HG03280 (cell line): ENCODE data around the gene ESR2.
"Not testable (repeated sequence)": the region's sequence is repeated elsewhere in the genome, so short reads cannot be mapped to it uniquely, and the experiment has no call there.

ENCODE experiments used
- ATAC-seq: cut with Tn5 transposase; IDR thresholded peaks from one replicate; pipeline ENCODE4 v1.9.1; 2021; ENCODE audit warnings: mild to moderate bottlenecking, moderate library complexity; ENCODE audit not compliant: unreplicated experiment

The ESR2 gene

DNA sequence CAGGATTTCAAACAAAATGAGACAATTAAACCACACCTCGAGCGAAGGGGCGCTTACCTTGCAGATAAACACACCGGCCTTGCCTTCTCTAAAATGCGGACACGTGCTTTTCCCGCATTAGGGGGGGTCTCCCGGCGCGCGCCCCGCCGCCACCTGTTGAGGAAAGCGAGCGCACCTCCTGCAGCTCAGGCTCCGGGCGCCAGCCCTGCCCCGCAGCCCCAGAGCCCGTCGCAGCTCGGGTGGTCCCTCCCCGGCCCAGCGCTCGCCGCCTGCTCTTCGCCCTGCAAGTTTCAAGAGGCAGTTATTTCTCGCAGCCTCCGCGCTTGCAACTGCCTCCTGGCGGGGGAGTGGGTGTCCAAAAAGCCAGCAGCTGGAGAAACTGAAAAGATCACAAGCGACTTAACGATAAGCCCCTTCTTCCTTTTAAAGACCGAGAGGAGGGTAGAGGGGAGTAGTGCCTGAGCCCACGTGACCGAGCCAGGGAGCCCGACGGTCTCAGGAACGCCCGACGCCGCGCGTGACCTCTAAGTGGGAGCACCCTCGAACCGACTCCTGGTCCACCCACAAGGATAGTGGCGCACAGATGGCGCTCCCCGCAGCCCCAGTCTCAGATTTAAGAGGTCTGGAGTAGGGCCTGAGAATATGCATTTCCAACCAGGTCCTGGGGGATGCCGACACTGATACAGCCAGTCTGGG is at the start of gene ESR2:
TSS of gene ESR2 (minus strand) at position 396 of the 696 bp plus-strand sequence. CDS start 11,386 bp downstream, outside the sequence.
- ATAC-seq, result peak; percentile 47

DNA sequence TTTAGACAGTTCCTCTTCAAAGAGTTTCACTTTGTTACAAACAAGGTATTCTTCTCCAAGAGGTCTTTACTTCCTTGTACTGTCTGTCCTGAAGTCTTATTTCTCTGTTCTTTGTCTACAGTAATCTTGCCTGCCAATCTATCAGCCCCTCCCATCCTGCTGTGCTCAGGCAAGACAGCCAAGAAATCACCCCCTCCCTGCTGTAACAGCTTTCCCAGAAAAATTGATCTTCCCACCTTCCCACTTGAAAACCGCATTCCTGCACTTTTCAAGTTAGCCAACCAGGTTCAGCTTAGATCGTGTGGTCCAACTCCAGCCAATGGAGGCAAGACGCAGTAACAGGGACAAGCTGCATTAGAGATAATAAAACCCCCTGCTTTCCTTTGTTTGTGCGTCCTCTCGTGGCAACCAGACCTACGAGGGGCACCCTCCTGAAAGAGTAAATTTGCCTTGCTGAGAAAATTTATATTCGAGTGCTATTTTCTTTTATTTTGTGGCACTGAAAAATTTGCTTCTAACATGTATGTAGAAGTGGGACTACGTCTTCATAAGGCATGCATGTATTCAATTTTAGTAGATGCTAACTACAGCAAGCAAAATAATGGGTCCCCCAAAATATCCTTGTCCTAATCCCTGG is 46.5 kb upstream of the ESR2 start:
- ATAC-seq, result no peak

DNA sequence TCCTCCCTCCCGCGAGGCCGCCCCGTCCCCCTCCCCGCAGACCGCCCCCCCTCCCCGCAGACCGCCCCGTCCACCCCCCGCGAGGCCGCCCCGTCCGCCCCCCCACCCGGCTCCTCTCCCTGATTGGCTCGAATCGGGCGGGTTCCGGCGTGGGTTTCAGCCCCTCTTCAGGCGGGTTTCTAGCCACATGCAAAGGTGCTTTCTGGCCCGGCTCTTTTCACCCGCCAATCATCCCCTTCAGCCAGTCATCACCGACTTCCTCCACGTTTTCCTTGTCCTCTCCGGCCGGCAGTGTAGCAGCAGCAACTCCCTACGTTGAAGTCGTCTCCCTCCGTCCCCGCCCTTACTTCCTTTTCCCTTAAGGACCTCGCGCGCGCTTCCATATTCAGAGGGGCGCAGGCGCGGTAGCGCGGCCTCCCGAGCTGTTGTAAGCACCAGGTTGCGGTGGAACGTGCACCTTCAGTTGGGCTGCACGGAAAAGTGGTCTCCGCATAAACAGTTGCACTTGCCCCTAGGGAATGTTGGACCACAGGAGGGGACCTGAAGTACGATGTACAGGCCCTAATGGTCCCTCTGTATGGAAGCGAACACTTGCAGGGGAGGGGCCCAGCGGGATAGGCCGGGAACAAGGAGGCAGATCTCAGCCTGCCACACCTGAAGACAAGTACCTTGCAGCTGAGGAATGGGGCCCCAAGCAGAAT is 44.6 kb upstream of the ESR2 start:
- peak; percentile 87 for ATAC-seq

DNA sequence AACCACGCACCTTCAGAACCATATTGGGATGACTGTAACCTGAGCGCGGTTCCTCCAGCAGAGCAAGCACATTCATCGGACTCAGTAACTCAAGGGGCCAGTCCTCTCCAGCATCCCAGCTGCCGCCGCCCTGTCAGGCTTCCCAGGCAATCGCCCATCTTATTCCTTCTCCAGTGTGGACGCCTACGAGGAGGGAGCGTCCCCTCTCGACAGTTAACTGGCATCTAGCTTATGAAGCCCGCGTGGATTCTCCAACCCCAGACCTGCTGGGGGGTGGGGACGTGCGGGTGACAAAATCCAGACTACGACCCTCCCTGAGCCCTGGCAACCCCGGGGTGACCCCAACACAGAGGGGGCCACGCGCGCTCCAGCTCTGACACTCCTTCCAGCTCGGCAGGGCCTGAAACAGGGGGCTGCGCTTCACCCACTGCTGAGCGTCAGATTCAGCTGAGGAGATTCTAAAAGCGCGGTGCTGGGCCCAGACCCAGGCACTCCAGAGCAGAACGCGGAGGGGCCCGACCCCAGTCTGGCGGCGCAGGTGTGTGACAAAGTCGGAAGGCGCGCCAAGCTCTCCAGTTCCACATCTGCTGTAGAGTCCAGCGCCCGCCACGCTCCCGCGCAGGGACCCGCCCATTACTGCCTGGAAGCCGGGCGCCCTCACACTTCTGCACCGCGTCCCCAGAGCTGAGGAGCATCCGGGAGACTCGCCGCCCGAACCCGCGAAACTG is 43.9 kb upstream of the ESR2 start:
- peak; percentile 54 for ATAC-seq

DNA sequence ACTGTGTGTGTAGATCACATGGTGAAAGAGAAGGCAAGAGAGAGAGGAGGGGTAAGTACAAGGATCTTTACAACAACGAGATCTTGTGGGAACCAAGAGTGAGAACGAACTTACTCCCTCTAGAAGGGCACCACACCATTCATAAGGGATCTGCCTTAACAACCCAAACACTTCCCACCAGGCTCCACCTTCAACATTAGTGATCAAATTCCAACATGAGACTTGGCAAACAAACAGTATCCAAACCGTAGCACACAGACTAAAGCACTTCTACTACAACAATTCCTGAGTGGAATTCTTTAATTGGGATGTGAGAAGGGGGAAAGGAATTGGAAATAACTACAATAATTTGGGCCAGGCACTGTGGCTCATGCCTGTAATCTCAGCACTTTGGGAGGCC is 35.0 kb upstream of the ESR2 start:
- no peak for ATAC-seq

DNA sequence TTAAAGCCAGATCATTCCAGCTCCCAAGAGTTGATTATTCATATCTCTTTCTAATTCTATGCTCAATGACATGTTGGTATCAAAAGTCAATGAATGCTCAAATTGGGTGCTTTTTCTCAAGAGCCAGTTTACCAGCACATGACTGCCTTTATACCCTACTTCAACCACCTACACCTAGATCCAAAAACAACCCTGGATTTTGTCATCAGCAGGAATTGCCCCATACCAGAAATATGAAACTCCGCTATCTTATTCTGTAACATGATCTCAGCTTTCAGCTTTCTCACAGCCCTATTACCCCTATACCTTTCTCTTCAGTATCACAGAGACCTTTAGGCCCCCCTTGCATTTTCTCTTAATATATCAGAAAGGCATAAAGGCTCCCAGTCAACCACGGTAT is 32.3 kb upstream of the ESR2 start:
- ATAC-seq, result no peak

DNA sequence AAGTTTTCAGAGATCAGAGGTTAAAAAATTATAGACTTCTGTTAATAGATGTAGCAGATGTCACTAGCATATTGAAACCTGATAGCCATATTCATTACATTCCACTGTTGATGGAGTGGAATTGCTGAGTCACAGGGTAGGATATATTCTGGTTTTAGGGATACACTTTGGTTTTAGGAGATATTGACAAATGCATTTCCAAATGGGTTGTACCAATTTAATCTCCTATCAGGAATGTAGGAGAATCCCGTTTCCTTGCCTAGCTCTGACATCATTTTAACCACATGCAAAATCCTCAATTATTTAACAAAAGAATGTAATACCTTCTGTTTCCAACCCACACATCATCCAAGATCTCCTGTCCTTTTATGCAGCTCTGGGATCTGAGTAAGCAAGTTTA is 30.7 kb upstream of the ESR2 start:
- ATAC-seq, result no peak

DNA sequence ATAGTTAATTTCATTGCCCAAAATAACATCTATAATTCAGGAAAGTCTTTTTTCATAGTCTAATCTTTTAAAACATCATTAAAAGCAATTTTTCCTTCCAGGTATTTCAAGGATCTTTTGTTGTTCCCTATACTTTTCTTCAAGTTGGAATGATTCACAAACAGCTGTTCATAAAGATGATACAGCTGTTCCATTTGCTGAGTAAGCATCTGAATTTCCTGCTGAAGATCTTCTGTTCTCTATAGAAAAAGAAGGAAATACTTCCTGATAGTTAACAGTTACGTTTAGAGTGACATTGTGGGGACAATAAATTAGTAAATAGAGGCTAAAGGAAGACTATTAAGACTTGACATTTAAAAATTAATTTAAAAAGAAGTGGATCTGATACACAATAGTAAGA is 30.3 kb upstream of the ESR2 start:
- no peak for ATAC-seq

DNA sequence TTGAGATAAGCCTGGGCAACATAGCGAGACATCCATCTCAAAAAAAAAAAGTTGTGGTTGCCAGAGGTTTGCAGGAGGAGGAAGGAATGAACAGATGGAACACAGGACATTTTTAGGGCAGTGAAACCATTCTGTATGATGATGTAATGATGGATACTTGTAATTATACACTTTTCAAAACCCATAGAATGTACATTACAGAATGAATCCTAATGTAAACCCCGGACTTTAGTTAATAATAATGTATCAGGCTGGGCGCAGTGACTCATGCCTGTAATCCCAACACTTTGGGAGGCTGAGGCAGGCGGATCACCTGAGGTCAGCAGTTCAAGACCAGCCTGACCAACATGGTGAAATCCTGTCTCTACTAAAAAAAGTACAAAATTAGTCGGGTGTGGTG is 26.2 kb upstream of the ESR2 start:
- ATAC-seq, result not testable (repeated sequence)

DNA sequence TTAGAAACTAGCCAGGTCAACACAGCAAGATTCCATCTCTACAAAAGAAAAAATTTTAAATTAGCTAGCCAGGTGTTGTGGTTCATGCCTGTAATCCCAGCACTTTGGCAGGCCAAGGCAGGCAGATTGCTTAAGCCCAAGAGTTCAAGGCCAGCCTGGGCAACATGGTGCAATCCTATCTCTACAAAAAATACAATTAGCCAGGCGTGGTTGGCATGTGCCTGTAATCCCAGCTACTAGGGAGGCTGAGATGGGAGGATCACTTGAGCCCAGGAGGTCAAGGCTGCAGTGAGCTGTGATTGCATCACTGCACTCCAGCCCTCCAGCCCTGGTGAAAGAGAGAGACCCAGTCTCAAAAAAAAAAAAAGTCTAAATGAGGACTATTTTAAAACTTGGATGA is 24.5 kb upstream of the ESR2 start:
- ATAC-seq, result not testable (repeated sequence)

DNA sequence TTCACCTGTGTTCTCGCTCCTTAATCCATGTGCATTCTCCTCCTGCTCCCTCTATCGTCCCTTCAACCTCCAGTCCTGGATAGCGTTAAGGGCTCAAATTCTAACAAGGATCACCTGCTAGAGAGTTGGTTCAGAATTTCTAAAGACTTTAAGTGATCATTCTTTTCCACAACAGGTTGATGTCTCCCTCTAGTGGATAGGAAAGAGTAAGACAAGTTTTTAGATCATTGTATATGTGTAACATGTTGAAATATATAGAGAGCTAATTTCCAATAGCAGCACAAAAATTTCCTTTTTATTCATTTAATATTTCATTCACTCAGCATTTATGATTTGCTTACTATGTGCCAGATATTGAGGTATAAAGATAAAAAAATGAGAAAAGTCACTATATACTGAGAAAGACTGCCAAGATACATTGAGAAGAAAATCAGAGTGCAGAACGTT is 9.3 kb upstream of the ESR2 start:
- no peak for ATAC-seq

DNA sequence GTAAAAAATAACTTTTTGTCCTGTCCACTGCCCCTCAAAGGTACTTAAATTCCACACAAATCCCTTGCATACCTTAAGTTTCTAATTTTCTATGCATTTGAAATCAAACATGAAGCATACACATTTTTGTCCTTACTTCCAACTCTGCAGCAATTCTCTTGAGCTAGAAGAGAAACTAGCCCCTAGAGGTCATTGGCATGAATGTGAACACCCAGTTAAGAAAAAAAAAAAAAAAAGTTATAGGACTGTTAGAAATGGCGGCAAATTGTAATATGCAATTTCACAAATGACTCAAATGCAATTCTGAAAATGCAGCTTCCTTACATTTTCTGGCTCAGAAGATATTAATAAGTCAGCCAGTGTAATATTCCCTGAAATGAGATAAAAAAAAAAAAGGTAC is 4.6 kb upstream of the ESR2 start:
- no peak for ATAC-seq

DNA sequence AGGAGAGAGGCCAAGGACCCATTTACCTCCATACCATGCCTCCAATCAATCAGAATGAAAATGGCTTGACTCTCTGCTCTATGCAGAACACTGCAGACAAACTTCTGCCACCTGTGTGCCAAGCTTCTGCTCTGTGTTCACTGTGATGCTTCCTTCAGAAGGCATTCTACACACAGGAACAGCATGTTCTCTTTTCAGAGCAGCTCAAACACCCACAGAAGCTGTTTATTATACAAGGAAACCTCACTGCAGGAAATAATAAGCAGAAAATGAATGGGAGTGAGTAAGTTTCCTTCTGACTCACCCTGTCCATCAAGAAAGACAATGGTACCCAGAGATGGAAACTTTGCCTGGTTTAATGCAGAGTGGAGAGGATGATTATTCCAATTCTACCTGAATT is 2.4 kb upstream of the ESR2 start:
- no peak for ATAC-seq

DNA sequence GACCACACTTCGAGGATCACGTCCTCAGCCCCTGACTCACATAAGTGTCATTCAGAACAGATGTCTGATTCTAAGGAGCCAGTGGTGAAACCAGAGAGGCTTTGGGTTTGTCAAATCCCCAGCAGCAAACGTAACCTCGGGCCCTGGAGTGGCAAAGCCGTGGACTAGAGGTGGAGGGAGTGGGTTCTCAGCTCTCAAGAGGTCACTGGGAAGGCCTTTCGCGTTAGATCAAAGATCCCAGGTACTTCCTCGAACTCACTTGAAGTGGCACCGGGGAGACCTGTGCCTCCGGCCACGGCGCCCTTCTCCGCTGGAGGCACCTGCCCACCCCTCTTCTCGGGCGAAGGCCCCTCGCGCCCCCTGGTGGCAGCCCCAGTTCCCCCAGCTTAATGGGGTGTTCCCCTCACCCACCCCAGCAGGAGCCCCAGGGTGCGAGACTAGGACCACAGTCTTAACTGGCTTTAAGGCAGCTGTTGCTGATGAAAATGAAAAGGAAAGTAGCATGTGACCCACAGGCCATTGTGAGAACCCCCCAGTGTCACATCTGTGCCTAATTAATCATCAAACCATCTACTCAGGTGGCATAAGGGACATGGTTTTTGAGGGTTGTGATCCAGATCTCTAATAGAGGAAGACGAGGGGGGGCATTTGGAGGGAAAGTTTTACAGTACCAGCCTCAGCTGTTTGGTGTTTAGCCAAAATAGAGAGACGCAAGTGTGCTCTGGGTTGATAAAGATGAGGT is 672 bp upstream of the ESR2 start:
- peak; percentile 82 for ATAC-seq

DNA sequence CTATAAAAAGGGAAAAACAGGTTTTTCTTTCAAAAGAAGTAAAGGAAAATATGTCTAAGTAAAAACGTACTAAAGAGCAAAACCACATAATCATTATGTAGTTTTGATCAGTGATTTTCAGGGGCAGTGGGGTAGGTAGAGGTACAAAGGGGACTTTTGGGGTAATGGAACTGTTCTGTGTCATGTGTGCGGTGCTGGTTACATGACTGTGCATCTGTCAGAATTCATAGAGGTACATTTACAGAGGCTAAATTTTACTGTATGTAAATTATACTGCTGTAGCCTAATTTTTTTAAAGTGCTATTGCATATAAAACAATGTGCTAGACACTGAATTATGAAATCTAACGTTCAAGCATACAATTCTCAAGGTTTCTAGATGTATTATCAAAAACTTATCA is 2.0 kb downstream of the ESR2 start:
- ATAC-seq, result no peak

DNA sequence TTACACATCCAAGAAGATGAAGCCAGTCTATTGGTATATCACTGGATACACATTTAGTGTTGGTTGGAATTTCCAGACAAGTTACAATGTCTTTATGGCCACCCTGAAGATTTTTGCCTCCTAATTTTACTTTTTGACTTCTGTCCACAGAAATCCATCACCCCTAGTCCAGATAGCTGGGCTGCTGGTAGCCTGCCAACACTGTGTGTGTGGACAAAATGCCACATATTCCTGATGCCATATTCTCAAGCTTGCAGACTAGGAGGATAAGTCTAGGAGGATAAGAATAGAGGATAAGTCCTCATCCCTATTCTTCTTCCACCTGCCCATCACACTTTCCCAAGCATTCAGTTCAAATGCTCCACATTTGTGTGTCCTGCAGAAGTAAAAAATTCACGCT is 4.6 kb downstream of the ESR2 start:
- ATAC-seq, result no peak

DNA sequence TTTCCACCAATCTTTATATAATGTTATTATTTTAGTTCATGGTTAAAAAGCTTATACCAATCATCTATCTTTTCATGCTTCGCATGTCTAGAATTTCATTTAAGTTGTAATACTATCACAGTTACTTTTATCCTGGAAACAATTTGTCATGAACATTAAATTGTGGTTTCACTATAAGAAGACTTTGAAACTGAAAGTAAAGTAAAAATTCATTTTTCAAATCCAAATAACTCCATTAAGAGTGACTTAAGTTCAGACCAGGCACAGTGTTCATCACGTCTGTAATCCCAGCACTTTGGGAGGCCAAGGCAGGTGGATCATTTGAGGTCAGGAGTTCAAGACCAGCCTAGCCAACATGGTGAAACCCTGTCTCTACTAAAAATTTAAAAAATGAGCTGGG is 12.4 kb downstream of the ESR2 start:
- no peak for ATAC-seq

DNA sequence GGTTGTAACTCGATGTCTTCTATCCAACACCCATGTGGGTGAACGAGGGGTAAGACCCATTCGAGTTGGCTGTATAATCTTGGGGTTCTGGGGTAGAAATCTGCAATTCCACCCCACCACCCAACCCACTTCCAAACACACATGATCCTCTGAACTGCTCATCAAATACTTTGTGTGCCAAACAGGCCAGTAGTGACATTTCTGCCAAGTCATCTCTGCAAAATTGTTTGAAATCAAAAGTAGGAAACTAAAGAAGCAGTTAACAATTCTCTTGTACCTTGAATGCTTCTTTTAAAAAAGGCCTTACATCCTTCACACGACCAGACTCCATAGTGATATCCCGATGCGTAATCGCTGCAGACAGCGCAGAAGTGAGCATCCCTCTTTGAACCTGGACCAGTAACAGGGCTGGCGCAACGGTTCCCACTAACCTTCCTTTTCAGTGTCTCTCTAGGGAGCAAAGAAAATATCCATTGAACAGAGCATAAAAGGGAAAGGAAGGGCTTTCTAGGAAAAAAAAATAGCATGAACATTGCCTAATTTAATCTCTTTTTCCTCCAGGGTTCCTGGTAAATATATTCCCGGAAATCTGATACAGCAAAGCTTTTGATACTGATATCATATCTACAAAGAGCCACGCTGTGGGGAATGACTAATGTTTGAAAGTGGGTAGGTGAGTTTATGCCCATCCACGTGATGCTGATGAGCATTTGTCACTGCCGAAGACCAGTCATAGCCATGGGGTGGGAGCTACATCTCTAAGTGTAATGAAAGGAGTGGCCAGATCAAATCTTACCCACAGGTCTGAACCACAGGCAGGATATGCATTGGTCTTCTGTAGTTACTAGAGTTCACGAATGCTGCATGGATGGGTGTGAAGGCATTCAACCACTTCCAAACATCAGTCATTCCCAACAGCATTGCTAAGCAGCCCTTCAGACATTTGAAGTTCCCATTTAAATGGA is 14.2 kb downstream of the ESR2 start:
- ATAC-seq, result no peak

DNA sequence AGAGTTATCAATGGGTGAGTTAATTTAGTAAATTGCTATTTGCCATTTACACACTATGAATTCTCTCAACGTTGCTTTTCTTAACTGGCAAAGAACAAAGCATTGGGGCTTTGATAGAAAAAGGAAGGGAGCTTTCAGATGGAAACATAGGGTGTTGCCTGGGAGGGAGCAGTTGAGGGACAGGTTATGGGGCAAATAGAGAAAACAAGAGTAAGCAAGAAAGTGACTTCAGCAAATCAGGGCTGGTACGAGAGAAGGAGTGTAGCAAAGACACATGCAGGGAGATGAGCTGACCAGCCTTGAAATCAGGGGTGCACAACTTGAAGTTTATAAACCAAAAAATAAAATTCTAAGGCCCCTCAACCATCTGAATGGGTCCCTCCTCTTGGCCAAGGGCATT is 15.7 kb downstream of the ESR2 start:
- ATAC-seq, result no peak

DNA sequence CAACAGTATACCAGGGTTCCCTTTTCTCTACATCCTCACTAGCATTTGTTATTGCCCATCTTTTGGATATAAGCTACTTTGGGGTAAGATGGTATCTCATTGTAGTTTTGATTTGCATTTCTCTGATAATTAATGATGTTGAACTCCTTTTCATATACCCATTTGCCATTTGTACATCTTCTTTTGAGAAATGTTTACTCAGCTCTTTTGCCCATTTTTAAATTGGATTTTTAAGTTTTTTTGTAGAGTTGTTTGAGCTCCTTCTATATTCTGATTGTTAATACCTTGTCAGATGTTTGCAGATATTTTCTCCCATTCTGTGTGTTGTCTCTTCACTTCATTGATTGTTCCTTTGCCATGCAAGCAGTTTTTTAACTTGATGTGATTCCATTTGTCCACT is 22.2 kb downstream of the ESR2 start:
- no peak for ATAC-seq
